Endometrium (tissue), 2 donors: ENCODE data around the gene MYLK.

Experiments
- FAIRE-seq: peaks from 2 replicates; lab custom pipeline; 2012; peaks lifted over from hg19 to GRCh38; lab: Jason Lieb, UNC
- donor health status: control.
- donor health status: control.

Gene MYLK

DNA sequence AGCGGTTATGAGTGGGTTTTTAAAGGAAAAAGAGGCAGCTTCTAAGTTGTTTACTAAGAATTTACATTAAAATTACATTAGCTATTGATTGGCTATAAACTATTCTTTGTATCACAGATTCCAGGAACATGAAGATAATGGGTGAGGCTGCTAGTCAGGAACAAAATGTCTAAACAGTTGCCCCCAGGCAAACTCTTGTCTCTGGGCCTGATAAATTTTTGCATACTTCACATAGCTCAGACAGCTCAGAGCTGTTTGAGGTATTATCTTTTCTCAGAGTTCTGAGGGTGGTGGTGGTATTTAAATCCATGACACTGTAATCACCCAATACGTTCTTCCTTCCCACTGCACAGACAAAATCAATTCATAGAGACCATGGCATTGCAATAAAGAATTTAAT is 297.2 kb downstream of the MYLK start:
- no peak for FAIRE-seq

DNA sequence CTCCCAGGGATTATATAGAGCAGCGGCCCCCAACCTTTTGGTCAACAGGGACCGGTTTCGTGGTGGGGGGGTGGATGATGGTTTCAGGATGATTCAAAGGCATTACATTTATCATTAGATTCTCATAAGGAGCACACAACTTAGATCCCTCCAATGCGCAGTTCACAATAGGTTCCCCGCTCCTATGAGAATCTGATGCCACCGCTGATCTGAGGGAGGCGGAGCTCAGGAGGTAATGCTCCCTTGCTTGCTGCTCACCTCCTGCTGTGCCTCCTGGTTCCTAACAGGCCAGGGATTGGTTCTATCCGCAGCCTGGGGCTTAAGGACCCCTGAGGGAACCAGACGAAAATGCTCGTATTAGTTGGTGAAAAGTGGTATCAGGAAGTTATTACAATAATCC is 298.0 kb downstream of the MYLK start:
- no peak for FAIRE-seq

DNA sequence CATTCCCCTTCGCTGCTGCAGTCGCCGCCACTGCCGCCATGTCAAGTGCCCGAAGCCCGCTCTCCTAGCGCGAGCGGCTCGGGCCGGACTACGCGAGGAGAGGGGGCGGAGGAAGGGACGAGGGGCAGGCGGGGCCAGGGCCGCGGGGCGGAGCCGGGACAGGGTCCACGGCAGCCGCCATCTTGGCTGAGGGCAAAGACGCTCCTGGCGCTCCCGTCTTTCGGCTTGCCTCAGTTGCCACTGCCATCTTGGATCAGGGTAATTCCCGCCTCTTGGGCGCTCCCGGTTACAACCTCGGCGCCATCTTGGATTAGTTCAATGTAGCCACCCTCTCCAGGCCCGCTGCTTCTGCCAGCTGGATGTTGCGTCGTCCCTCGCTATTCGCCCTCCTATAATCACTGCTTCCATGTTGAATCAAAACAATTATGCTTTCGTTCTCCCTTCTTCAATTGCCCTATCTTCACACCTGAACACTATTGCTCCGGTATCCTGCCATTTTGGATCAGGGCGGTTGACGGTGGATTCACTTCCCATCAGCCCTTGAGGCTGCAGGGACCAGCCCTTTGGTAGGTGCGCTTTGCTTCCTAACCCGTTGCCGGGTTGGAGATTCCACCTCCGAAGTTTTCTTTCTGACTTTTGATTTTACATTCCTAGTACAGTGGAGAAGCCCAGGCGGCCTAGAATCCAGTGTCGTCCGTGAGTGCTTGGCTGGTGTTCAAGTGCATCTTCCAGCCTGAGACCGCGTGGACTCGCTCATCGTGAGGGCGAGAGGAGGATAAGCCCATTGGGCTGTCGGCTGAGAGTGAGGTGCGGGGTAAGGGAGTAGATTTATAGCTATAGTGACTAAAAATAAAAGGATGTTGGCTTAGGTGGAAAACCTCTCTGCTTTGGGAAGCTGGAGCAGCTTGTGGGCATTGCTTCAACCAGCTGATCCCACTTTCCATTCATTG is 298.9 kb downstream of the MYLK start, which contains the start of gene HACD2:
Gene HACD2, minus strand, starts transcription at position 66 of the 950 bp plus-strand sequence. Its CDS starts 26 bp downstream, at position 40.
- FAIRE-seq: peak; percentile 88

DNA sequence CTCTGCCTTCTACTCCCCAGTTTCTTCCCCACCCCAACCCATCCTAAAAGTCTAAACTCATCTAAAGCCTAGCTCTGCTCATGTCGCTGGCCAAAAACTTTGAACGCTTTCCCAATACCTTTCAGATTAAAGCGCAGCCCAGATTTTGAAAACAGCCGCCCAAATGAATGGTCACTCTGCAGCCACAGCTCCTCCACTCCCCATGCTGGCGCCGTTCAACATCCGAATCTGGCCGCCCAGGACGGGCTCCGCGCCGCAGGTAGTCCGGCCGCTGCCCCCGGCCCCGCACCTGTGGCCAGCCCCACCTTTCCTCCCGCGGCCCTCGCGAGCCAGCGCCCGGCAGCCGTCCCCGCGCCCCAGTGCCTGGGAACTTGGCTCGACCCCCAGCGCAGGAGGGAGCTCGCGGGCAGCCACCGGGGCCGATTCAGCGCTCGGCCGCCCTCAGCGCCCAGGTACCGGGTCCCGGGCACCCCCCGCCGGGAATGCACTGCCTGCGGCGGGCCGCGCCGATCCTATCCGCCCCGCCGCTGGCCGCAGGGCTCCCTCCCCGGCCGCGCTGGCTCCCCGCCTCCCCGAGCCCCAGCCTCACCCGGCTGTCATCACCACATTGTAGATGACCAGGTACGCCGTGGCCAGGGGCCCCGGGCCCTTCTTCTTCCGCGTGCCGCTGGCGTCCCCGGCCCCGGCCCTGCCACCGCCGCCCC is 299.7 kb downstream of the MYLK start:
- no peak for FAIRE-seq

DNA sequence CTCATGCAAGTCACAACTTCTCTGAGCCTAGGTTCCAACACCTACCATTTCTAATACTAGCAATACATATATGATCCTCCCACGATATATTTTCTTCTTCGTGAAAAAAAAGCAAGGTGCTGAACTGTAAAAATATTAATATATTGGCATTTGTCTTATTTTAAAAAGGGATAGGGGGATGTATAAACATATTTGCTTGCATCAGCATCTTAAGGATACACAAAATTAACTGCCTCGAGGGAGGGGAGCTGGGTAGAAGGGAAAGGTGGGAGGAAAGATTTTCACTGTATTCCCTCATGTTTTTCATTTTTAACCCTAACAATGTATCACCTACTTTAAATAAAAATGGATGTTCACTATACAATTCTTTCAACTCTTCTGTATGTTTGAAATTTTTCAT is 300.6 kb downstream of the MYLK start:
- FAIRE-seq: no peak

DNA sequence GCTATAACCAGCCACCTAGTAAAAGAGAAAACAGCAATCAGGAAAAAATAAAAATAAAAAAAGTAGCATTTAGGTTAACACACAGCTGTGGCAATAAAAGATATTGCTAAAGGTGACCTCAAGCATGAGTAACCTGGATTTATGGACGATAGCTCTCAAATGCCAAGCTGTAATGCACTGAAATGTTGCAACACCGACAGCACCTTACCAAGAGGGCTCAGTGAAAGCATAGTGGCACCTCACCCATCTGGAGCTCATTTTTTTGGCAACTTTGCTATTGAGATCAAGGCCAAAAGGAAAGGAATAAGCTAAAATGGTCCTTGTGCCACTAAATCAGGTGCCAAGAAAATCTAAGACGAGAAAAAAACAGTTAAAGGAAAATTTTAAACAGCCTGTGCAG is 301.8 kb downstream of the MYLK start:
- FAIRE-seq: no peak

DNA sequence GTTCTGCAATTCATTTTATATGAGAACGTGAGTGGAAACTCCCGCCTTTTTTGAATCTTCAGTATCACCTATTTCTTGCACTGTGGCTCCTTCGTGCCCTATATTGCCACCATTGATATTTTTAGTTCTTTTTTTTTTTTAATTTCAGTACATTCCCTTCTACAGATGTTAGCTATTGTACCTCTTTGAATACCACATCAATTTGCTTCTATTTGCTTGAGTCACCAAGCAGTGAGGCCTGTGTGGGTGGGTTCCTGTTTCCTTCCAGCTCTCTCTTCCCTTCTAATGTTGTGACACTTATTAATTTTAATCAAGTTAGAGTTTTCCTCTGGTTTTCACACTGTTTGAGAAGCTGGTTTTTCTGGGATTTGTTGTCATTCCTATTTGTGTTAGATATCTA is 308.0 kb downstream of the MYLK start:
- no peak for FAIRE-seq

DNA sequence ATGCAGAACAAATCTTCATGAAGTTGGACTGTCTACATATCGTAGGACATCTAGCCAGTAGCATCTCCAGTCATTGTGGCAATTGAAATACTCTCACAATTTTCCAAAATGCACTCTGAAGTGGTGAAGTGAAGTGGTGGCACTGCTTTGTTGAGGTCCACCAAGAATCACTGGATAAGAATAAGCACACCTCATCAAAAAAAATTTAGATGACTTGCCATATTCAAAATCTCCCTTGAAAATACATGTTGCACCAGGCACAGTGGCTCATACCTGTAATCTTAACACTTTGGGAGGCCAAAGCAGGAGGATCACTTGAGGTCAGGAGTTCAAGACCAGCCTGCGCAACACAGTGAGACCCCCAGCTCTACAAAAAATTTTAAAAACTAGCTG is 312.2 kb downstream of the MYLK start:
- no peak for FAIRE-seq

DNA sequence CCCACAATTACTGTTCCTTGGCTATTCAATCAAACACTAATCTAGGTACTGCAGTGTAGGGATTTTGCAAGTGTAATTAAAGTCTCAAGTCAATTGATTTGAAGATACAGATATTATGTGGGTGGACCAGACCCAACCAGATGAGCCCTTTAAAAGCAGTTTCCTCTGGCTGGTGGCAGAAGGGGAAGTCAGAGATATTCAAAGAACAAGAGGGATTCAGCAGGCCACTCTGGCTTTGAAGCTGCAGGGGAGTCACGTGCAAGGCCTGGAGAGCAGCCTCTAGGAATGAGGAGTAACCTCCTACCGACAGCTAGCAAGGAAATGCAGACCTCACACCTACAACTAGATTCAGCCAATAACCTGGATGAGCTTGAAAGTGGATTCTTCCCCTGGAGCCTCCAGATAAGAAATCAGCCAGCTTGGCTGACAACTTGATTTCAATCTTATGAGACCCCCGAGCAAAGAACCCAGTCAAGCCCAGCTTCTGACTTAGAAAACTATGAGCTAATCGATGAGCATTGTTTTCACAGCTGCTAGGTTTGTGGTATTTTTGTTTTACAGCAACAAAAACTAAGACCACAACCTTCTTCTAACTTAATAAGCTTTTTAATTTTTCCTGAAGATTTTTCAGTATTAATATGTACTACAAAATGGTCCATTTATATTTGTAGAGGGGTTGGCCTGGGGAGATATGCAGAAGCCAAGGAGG is 312.7 kb downstream of the MYLK start:
- FAIRE-seq: no peak

DNA sequence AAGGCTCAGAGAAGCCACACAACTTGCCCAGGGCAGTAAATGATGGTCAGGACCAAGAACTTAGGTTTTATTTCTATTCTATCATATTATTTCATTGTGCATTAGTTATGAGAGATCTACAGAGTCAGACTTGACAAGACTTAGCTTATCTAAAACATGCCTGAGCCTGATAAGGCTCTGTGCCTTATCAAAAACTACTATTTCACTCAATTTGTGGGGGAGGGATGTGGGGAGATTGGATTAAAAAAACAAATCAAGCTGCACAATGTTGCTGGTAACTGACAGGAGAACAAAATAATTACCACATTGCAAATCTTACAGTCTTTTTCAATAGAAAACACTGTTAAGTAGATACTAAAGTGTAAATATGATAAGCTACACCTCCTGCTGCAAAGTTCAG is 315.3 kb downstream of the MYLK start:
- no peak for FAIRE-seq

DNA sequence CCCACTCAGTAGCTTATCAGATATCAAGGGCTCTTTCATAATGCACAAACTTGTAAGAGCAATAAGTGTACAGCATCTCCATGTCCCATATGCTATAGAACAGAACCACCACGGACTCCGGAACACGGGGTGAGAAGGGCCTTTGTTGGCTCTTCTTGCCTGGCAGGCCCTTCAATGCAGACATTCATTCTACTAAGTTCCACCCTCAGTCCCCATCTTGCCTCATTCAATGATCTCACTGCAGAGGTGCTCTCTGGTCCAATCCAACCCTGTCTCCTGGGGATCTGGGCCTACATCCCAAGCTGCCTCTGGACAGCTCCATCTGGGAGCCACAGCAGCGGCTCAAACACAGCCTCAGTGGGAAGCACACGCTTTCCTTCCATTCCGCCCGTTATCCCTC is 316.1 kb downstream of the MYLK start:
- no peak for FAIRE-seq

DNA sequence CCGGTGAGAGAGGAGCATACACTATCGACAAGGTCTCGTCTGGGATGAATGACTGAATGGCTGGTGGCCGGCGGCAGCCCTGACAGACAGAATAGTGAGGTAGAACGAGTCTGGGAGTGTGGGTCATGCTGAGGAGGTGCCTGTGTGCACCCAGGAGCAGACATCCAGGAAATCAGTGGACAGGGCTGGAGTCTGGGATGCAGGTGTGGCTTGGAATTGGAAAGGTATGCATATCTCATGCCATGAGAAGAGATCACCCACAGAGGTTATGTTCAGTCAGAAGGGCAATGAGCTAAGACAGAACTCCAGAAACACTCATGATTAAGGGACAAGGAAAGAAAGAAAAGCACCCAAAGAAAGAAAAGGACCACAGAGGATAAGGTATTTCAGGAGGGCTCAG is 320.1 kb downstream of the MYLK start:
- no peak for FAIRE-seq

DNA sequence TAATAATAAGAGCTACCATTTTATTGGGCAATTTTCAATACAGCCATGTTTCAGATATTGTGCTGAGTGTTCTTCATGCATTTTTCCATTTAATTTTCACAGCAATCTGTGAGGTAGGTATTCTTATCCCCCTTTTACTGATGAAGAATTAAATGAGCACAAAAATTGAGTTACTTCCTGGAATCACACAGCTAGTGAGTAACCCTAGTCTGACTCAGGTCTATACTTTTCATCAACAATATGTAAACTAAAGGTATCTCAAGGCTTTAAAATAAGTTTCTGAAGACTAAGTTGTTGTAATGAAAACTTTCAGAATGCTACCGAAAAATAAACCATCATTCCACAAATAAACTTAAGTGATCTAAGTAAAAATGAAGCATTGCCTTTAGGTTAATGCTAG is 321.6 kb downstream of the MYLK start:
- FAIRE-seq: no peak

DNA sequence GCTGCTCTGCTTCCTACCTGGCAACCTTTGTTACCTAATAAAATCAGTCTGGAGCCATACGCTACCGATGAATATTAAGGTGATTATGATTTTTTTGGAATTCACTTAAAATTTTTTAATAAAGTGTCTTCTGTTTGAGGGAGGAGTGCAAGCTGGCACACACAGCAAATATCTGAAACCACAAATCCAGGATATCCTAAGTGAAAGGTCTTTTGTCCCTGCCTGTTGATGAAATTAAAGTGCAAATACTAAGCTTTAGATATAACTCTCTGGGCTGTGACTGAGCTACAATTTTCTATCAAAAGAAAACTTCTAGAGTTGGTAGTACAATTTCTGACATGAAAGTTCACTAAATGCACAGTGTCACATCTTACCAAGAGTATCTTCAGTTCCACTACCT is 322.9 kb downstream of the MYLK start:
- no peak for FAIRE-seq
